Measurements from ENCODE around the gene DNAAF3.

Gene DNAAF3

GRCh38 chr19:55137915-55138314 is 28.5 kb downstream of the DNAAF3 start:
- TF ChIP-seq CTCF (IDR thresholded peaks at IDR 0.05; ENCODE audit: borderline replicate concordance, insufficient read depth, low read depth, low read length), result no peak
- no peak overlapping the region for H3K4me3 ChIP-seq (ENCODE audit: low read depth, low read length)

- no peak overlapping the region for H3K4me3 ChIP-seq (ENCODE audit: low read depth, low read length)
- no peak for TF ChIP-seq CTCF (IDR thresholded peaks at IDR 0.05; ENCODE audit: borderline replicate concordance, insufficient read depth, low read depth, low read length)
Observed at GRCh38 chr19:55136399-55137102, 29.9 kb downstream of the DNAAF3 start.

- TF ChIP-seq CTCF (IDR thresholded peaks at IDR 0.05; ENCODE audit: borderline replicate concordance, insufficient read depth, low read depth, low read length), result no peak
- no peak overlapping the region for H3K4me3 ChIP-seq (ENCODE audit: low read depth, low read length)
Observed at GRCh38 chr19:55134736-55135135, 31.7 kb downstream of the DNAAF3 start.

- H3K4me3 ChIP-seq (ENCODE audit: low read depth, low read length), result no peak overlapping the region
- no peak for TF ChIP-seq CTCF (IDR thresholded peaks at IDR 0.05; ENCODE audit: borderline replicate concordance, insufficient read depth, low read depth, low read length)
Observed at GRCh38 chr19:55133639-55134444, 32.6 kb downstream of the DNAAF3 start.

- no peak overlapping the region for H3K4me3 ChIP-seq (ENCODE audit: low read depth, low read length)
- TF ChIP-seq CTCF (IDR thresholded peaks at IDR 0.05; ENCODE audit: borderline replicate concordance, insufficient read depth, low read depth, low read length), result peak; percentile 30; the same call in 1 of the 2 replicates
Observed at GRCh38 chr19:55132453-55133129, 33.8 kb downstream of the DNAAF3 start.

- no peak overlapping the region for H3K4me3 ChIP-seq (ENCODE audit: low read depth, low read length)
- no peak for TF ChIP-seq CTCF (IDR thresholded peaks at IDR 0.05; ENCODE audit: borderline replicate concordance, insufficient read depth, low read depth, low read length)
Observed at GRCh38 chr19:55131421-55131820, 35.0 kb downstream of the DNAAF3 start.
